ENCODE results near the gene RAMP3.
"Not testable (repeated sequence)": the region's sequence is repeated elsewhere in the genome, so short reads cannot be mapped to it uniquely, and the experiment has no call there.

The RAMP3 gene, protein sequence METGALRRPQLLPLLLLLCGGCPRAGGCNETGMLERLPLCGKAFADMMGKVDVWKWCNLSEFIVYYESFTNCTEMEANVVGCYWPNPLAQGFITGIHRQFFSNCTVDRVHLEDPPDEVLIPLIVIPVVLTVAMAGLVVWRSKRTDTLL

GRCh38 chr7:45157653-45158401 is at the start of gene RAMP3:
Gene RAMP3, plus strand, starts transcription at chr7:45157791. Its CDS starts 38 bp downstream, at chr7:45157829.
- Mint-ChIP-seq H3K4me3 (no peak within 1 kb of the TSS), H3K27me3 (peaks cover 19% of the 10 kb centered on the region), H3K36me3 (ENCODE audit: low read depth) (no peaks in the 10 kb centered on the region), H3K27ac (no peak within 1 kb of the TSS), H3K4me1 (peaks cover 3% of the 10 kb centered on the region), H3K9me3 (no peaks in the 10 kb centered on the region)
- ATAC-seq (no peak), DNase-seq (no peak)

GRCh38 chr7:45108863-45109262 is 48.7 kb upstream of the RAMP3 start:
- ATAC-seq: no peak
- Mint-ChIP-seq H3K27ac (peak overlapping the region; percentile 83), H3K36me3 (ENCODE audit: low read depth) (peaks cover 59% of the 10 kb centered on the region), H3K27me3 (peaks cover 2% of the 10 kb centered on the region), H3K4me3 (peak overlapping the region; percentile 95), H3K4me1 (peaks cover 54% of the 10 kb centered on the region), H3K9me3 (no peaks in the 10 kb centered on the region)
- no peak for DNase-seq

DNA sequence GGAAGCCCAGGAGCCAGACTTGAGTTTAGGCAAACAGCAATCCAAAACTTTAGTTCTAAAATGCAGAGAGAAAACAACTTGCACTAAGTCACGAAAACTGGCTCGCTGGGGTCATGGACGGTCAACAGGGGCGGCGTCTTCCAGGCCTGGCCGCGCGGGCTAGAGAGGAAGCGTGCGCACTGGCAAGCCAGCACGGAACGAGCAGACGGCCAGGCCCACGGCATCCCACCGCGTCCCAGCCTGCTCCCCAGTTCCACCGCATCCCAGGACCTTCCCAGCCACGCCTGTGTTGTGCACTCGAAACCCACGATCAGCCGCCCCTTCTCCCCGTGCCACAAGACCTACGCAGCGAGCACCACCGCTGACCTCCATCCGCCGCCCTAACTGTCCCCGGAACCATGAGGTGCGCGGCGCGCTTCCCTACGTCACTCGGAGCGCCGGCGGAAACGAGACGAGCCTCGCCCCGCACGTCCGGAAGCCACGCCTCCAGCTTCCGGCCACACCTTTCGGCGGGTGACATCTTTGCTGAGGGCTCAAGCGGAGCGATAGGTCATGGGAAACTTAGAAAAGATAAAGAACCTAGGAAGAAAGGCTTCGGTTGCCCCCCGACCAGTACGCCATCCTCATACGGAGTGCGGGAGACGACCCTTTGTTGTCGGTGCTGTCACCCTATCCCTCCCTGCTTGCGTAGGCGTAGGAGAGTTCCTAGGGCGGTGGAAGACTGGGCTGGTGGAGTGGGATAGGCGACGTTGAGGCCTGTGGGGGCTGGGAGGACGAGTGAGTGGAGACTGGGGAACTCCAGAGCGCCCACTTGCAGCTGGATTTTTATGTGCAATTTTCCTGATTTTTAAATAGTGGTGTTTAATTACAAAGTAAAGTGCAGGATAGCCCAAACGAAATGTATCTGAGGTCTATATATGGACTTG is 46.0 kb upstream of the RAMP3 start, which contains the start of gene TBRG4:
Gene TBRG4 (minus strand): TSS at position 400 of the 926 bp plus-strand sequence. CDS start 2,460 bp downstream, outside the sequence.
- Mint-ChIP-seq H3K9me3 (no peaks in the 10 kb centered on the region), H3K27ac (peak within 1 kb of the TSS; percentile 99), H3K36me3 (ENCODE audit: low read depth) (peaks cover 47% of the 10 kb centered on the region), H3K27me3 (peaks cover 2% of the 10 kb centered on the region), H3K4me1 (peaks cover 44% of the 10 kb centered on the region), H3K4me3 (peak within 1 kb of the TSS; percentile 95)
- ATAC-seq (peak; percentile 94), DNase-seq (peak; percentile 96)

- H3K9me3 Mint-ChIP-seq: no peaks in the 10 kb centered on the region
- no peak for ATAC-seq
- peaks cover 2% of the 10 kb centered on the region for H3K27me3 Mint-ChIP-seq
- H3K4me3 Mint-ChIP-seq: peak overlapping the region; percentile 95
- H3K4me1 Mint-ChIP-seq: peaks cover 35% of the 10 kb centered on the region
- no peak for DNase-seq
- peak overlapping the region; percentile 83 for H3K27ac Mint-ChIP-seq
- H3K36me3 Mint-ChIP-seq (ENCODE audit: low read depth): peaks cover 39% of the 10 kb centered on the region
Measured at GRCh38 chr7:45112648-45113047, 44.9 kb upstream of the RAMP3 start.

DNA sequence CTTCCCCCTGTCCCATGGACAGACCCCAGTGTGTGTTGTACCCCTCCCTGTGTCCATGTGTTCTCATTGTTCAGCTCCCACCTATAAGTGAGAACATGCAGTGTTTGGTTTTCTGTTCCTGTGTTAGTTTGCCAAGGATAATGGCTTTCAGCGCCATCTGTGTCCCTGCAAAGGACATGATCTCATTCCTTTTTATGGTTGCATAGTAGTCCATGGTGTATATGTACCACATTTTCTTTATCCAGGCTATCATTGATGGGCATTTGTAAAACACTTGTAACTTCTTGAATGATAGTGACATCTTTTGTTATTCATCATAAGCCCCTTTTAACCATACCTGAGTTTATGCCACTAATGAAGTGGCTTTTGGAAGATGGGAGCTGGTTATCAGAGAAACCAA is 43.3 kb upstream of the RAMP3 start:
- not testable (repeated sequence) for H3K27me3 Mint-ChIP-seq, H3K4me3 Mint-ChIP-seq, DNase-seq, H3K9me3 Mint-ChIP-seq, H3K27ac Mint-ChIP-seq, ATAC-seq
- Mint-ChIP-seq H3K36me3 (ENCODE audit: low read depth) (peaks cover 24% of the 10 kb centered on the region), H3K4me1 (peaks cover 20% of the 10 kb centered on the region)

- ATAC-seq (no peak), DNase-seq (no peak)
- H3K4me3 Mint-ChIP-seq: no peak overlapping the region
- H3K4me1 Mint-ChIP-seq: peaks cover 17% of the 10 kb centered on the region
- H3K9me3 Mint-ChIP-seq: no peaks in the 10 kb centered on the region
- H3K27ac Mint-ChIP-seq: no peak overlapping the region
- peaks cover 2% of the 10 kb centered on the region for H3K27me3 Mint-ChIP-seq
- H3K36me3 Mint-ChIP-seq (ENCODE audit: low read depth): peaks cover 20% of the 10 kb centered on the region
Measured at GRCh38 chr7:45114926-45115325, 42.7 kb upstream of the RAMP3 start.

- ATAC-seq (no peak), DNase-seq (no peak)
- Mint-ChIP-seq H3K9me3 (no peaks in the 10 kb centered on the region), H3K27me3 (peaks cover 2% of the 10 kb centered on the region), H3K36me3 (ENCODE audit: low read depth) (peaks cover 9% of the 10 kb centered on the region), H3K4me1 (peaks cover 13% of the 10 kb centered on the region), H3K4me3 (no peak overlapping the region), H3K27ac (no peak overlapping the region)
Measured at GRCh38 chr7:45116048-45116447, 41.5 kb upstream of the RAMP3 start.

DNA sequence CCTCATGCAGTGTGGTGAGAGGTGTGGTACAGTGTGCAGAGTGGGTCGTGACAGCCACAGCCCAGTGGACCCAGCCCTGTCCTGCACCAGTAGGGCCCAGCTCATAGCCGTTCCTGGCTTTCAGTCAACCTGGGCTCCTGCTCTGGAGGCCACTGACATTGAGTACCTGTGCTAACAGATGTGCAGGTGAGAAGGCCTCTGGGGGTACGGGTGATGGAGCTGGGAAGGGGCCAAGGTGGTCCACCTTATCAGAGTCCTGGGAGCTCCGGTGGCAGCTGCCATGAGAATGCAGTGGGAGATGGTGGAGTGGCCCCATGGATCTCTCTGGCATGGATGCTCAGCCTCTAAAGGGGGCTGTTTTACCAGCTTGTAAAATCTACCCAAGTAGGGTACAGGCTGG is 40.0 kb upstream of the RAMP3 start:
- ATAC-seq (no peak), DNase-seq (no peak)
- Mint-ChIP-seq H3K4me3 (no peak overlapping the region), H3K4me1 (peaks cover 3% of the 10 kb centered on the region), H3K27me3 (no peaks in the 10 kb centered on the region), H3K36me3 (ENCODE audit: low read depth) (no peaks in the 10 kb centered on the region), H3K9me3 (no peaks in the 10 kb centered on the region), H3K27ac (no peak overlapping the region)

- H3K4me3 Mint-ChIP-seq: no peak overlapping the region
- no peak for ATAC-seq
- H3K27ac Mint-ChIP-seq: no peak overlapping the region
- peaks cover 6% of the 10 kb centered on the region for H3K4me1 Mint-ChIP-seq
- H3K36me3 Mint-ChIP-seq (ENCODE audit: low read depth): no peaks in the 10 kb centered on the region
- no peak for DNase-seq
- H3K9me3 Mint-ChIP-seq: no peaks in the 10 kb centered on the region
- no peaks in the 10 kb centered on the region for H3K27me3 Mint-ChIP-seq
Measured at GRCh38 chr7:45118292-45118691, 39.3 kb upstream of the RAMP3 start.

DNA sequence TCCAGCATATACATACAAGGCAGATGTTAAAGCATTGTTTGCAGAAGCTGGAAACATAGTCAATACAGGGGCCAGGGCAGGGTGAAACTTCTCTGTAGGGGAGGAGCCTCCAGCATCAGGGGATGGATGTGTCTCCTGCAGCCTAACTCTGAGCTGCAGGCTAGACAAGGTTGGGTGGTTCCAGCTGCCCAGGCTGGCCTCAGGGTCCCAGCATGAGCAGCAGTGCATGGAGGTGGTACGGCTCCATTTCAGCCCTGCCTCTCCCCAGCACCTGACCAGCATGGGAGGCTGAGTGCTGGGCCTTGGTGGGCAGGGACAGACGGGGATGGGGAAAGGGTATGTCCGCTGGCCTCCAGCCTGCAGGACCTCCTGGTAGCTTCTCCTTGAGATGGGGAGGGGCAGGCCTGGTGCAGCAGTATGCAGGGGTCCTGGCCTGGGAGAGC is 38.7 kb upstream of the RAMP3 start:
- H3K9me3 Mint-ChIP-seq: no peaks in the 10 kb centered on the region
- no peaks in the 10 kb centered on the region for H3K36me3 Mint-ChIP-seq (ENCODE audit: low read depth)
- no peak overlapping the region for H3K4me3 Mint-ChIP-seq
- H3K4me1 Mint-ChIP-seq: peaks cover 10% of the 10 kb centered on the region
- H3K27ac Mint-ChIP-seq: no peak overlapping the region
- no peaks in the 10 kb centered on the region for H3K27me3 Mint-ChIP-seq
- ATAC-seq (no peak), DNase-seq (no peak)

DNA sequence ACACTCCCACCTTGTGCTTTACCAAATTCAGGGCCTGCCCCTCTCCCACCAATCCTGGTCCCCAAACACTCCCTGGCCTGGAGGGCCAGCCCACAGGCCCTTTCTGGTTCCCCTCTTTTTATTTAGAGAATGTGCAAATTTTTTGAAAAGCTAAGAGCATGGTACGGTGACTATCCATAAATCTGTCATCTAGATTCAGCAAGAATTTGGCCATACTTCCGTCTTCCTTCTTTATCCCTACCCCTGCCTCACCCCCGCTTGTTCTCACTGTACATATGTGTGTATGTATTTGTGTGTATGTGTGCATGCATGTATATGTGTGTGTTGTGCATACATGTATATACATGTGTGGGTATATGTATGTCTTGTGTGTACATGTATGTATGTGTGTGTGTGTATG is 38.0 kb upstream of the RAMP3 start:
- no peaks in the 10 kb centered on the region for H3K36me3 Mint-ChIP-seq (ENCODE audit: low read depth)
- no peak overlapping the region for H3K27ac Mint-ChIP-seq
- H3K9me3 Mint-ChIP-seq: no peaks in the 10 kb centered on the region
- no peak overlapping the region for H3K4me3 Mint-ChIP-seq
- DNase-seq (no peak), ATAC-seq (no peak)
- no peaks in the 10 kb centered on the region for H3K27me3 Mint-ChIP-seq
- H3K4me1 Mint-ChIP-seq: peaks cover 10% of the 10 kb centered on the region

- Mint-ChIP-seq H3K9me3 (no peaks in the 10 kb centered on the region), H3K27me3 (no peaks in the 10 kb centered on the region), H3K4me3 (no peak overlapping the region), H3K27ac (no peak overlapping the region), H3K36me3 (ENCODE audit: low read depth) (no peaks in the 10 kb centered on the region), H3K4me1 (peaks cover 10% of the 10 kb centered on the region)
- DNase-seq: no peak
- ATAC-seq: no peak
Measured at GRCh38 chr7:45122975-45123860, 34.4 kb upstream of the RAMP3 start.

DNA sequence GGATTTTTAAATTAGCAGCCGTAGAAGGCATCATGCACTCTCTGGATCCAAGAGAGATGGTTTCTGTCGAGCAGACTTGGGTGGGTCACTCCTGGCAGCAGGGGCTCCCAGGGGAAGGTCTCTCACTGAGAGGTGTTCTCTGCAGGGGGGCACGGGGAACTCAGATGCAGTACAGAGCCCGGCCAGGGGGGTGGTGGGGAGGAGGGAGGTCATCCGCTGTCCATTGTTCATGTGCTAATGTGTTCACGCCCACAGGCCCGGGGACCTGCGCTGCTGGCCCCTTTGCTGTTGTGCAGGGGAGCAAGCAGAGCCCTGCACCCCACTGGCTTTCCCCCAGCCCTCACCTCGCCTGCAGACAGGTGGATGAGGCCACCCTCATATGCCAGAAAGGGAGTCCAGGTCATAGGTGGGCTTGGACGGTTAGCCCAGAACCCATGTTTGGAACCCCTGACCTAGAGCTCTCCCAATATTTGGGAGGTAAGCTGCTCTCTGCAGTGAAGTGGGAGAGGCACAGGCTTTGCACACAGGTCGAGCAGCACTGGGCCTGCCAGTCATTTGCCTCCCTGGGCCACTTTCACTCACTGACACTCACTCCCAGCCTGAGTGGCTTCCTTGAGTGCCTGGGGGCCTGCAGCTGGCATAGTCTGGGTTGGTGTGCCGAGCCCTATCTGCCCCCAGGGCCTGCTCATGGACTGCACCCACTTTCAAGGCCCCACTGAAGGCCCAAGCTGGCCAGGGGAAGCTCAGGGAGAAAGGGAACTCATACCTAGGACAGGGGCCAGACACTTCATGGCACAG is 33.5 kb upstream of the RAMP3 start:
- ATAC-seq (no peak), DNase-seq (no peak)
- Mint-ChIP-seq H3K9me3 (no peaks in the 10 kb centered on the region), H3K27ac (no peak overlapping the region), H3K27me3 (no peaks in the 10 kb centered on the region), H3K4me3 (no peak overlapping the region), H3K36me3 (ENCODE audit: low read depth) (no peaks in the 10 kb centered on the region), H3K4me1 (peaks cover 10% of the 10 kb centered on the region)

All from activated naive CD8-positive, alpha-beta T cell treated with anti-CD3 and anti-CD28 coated beads, Interleukin-2, amount 50 U/mL, for 24 hours (primary cell).